NCI-H524 treated with DMSO at 0.1 percent for 48 hours (cell line): ENCODE results near the gene LSS.

Source experiments
- DNase-seq: peaks from one replicate; lab custom pipeline; 2025; lab: John Stamatoyannopoulos, UW

Gene LSS

GRCh38 chr21:46218906-46219590, 9.5 kb downstream of the LSS start:
- DNase-seq: no peak

GRCh38 chr21:46217511-46218196, 10.9 kb downstream of the LSS start:
- no peak for DNase-seq

- DNase-seq: no peak
Observed at GRCh38 chr21:46216132-46216747, 12.3 kb downstream of the LSS start.

- no peak for DNase-seq
Observed at GRCh38 chr21:46215436-46216131, 13.0 kb downstream of the LSS start.

- DNase-seq: no peak
Observed at GRCh38 chr21:46214478-46215340, 13.9 kb downstream of the LSS start.

- DNase-seq: no peak
Observed at GRCh38 chr21:46213620-46214286, 14.8 kb downstream of the LSS start.

- no peak for DNase-seq
Observed at GRCh38 chr21:46212721-46213484, 15.7 kb downstream of the LSS start.

- no peak for DNase-seq
Observed at GRCh38 chr21:46211786-46212720, 16.5 kb downstream of the LSS start.

- DNase-seq: no peak
Observed at GRCh38 chr21:46211376-46211775, 17.2 kb downstream of the LSS start.

- no peak for DNase-seq
Observed at GRCh38 chr21:46210378-46211136, 18.0 kb downstream of the LSS start.

- no peak for DNase-seq
Observed at GRCh38 chr21:46208761-46209721, 19.5 kb downstream of the LSS start.

GRCh38 chr21:46207920-46208591, 20.5 kb downstream of the LSS start:
- no peak for DNase-seq

- DNase-seq: no peak
Observed at GRCh38 chr21:46207006-46207919, 21.3 kb downstream of the LSS start.

- DNase-seq: no peak
Observed at GRCh38 chr21:46206163-46207005, 22.2 kb downstream of the LSS start.

- no peak for DNase-seq
Observed at GRCh38 chr21:46205766-46206162, 22.8 kb downstream of the LSS start.
